OCI-LY7 (cell line): ENCODE data around the gene PLPP3.

Experiments used
- EZH2phosphoT487 ChIP-seq: fragments of 200-600 bp; sonication (generic); IDR thresholded peaks from 2 replicates; pipeline ENCODE4 v1.6.1; 2018; ENCODE audit warnings: low read depth, borderline replicate concordance, mild to moderate bottlenecking, mixed run types, antibody characterized with exemption, low read length, moderate library complexity, mixed read lengths
- TF ChIP-seq, protein P1 (sequence below): fragments of 200-600 bp; sonication (generic); conservative IDR thresholded peaks from 2 replicates; pipeline ENCODE4 v1.5.1; 2014; ENCODE audit warnings: mild to moderate bottlenecking, antibody characterized with exemption, low read length, moderate library complexity, mixed read lengths

DNA sequence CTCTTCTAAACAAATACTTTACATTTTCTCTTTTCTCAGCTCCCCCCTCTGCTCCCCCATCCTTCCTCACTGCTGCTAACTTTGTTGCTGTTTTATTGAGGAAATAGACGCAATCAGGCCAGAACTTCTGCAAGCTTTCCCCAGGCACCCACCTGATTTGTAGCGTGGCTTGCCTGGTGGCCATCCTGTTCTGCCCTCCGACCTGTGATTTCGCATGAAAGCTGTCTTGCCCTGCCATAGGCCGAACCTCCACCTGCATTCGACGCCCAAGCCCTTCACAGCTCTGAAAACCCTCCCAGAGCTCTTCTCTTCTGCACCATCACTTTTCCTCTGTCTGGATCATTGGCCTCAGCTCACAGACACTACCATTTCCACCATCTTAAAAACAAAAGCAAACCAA is 100.6 kb downstream of the PLPP3 start:
- TF ChIP-seq, protein P1, sequence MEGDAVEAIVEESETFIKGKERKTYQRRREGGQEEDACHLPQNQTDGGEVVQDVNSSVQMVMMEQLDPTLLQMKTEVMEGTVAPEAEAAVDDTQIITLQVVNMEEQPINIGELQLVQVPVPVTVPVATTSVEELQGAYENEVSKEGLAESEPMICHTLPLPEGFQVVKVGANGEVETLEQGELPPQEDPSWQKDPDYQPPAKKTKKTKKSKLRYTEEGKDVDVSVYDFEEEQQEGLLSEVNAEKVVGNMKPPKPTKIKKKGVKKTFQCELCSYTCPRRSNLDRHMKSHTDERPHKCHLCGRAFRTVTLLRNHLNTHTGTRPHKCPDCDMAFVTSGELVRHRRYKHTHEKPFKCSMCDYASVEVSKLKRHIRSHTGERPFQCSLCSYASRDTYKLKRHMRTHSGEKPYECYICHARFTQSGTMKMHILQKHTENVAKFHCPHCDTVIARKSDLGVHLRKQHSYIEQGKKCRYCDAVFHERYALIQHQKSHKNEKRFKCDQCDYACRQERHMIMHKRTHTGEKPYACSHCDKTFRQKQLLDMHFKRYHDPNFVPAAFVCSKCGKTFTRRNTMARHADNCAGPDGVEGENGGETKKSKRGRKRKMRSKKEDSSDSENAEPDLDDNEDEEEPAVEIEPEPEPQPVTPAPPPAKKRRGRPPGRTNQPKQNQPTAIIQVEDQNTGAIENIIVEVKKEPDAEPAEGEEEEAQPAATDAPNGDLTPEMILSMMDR = no peak
- TF ChIP-seq EZH2phosphoT487 = no peak
